Astrocyte (in vitro differentiated cells and primary cell): ENCODE measurements around the gene NXPE4. TPM values are rescaled to one million over a fixed set of nuclear protein-coding genes. Genes with fewer than 3 reads are reported as not detected.

ENCODE experiments used
- DNase-seq: peaks from one replicate; pipeline ENCODE4 v3.0.0-alpha.2; 2010; ENCODE audit warnings: low read depth
- FAIRE-seq: peaks from 2 replicates; lab custom pipeline; 2011; peaks lifted over from hg19 to GRCh38; lab: Jason Lieb, UNC
- H2AFZ ChIP-seq: 2 replicates; pipeline ENCODE4 v1.6.0; 2012; ENCODE audit warnings: low read depth, low read length, inconsistent platforms
- H3K27ac ChIP-seq: 2 replicates; pipeline ENCODE4 v1.5.1; 2011; ENCODE audit warnings: low read depth, low read length, inconsistent platforms
- H3K27me3 ChIP-seq: 2 replicates; pipeline ENCODE4 v1.6.0; 2011; ENCODE audit warnings: low read length, inconsistent platforms; ENCODE audit not compliant: insufficient read depth
- H3K36me3 ChIP-seq: 2 replicates; pipeline ENCODE4 v1.5.1; 2011; ENCODE audit warnings: low read length, inconsistent platforms; ENCODE audit not compliant: insufficient read depth
- H3K4me1 ChIP-seq: 2 replicates; pipeline ENCODE4 v1.5.1; 2011; ENCODE audit warnings: low read length, inconsistent platforms; ENCODE audit not compliant: insufficient read depth
- H3K4me2 ChIP-seq: 2 replicates; pipeline ENCODE4 v1.6.0; 2012; ENCODE audit warnings: low read length, inconsistent platforms
- H3K4me3 ChIP-seq: 2 replicates; pipeline ENCODE4 v1.5.1; 2011; ENCODE audit warnings: low read depth, mild to moderate bottlenecking, low read length, inconsistent platforms; ENCODE audit not compliant: insufficient read depth
- H3K79me2 ChIP-seq: 2 replicates; pipeline ENCODE4 v1.6.0; 2012; ENCODE audit warnings: mild to moderate bottlenecking, low read length, inconsistent platforms; ENCODE audit not compliant: insufficient read depth
- H3K9ac ChIP-seq: 2 replicates; pipeline ENCODE4 v1.6.0; 2012; ENCODE audit warnings: mild to moderate bottlenecking, low read length, inconsistent platforms
- H3K9me3 ChIP-seq: 2 replicates; pipeline ENCODE4 v1.5.1; 2012; ENCODE audit warnings: low read depth, mild to moderate bottlenecking, low read length, inconsistent platforms; ENCODE audit not compliant: insufficient read depth
- H4K20me1 ChIP-seq: 2 replicates; pipeline ENCODE4 v1.6.0; 2012; ENCODE audit warnings: low read length, inconsistent platforms; ENCODE audit not compliant: insufficient read depth
- H3K27ac Mint-ChIP-seq: one replicate; pipeline ENCODE4 v1.8.0; 2021; ENCODE audit warnings: mild to moderate bottlenecking, mixed read lengths; ENCODE audit not compliant: unreplicated experiment
- H3K27me3 Mint-ChIP-seq: one replicate; pipeline ENCODE4 v1.8.0; 2021; ENCODE audit warnings: low read depth, mixed read lengths; ENCODE audit not compliant: unreplicated experiment
- H3K36me3 Mint-ChIP-seq: one replicate; pipeline ENCODE4 v1.8.0; 2021; ENCODE audit warnings: low read depth, mixed read lengths; ENCODE audit not compliant: unreplicated experiment
- H3K4me1 Mint-ChIP-seq: one replicate; pipeline ENCODE4 v1.8.0; 2021; ENCODE audit warnings: low read depth, mixed read lengths; ENCODE audit not compliant: unreplicated experiment
- H3K4me3 Mint-ChIP-seq: one replicate; pipeline ENCODE4 v1.8.0; 2021; ENCODE audit warnings: mild to moderate bottlenecking, moderate library complexity, mixed read lengths; ENCODE audit not compliant: unreplicated experiment
- H3K9me3 Mint-ChIP-seq: one replicate; pipeline ENCODE4 v1.8.0; 2021; ENCODE audit warnings: mild to moderate bottlenecking, mixed read lengths; ENCODE audit not compliant: unreplicated experiment
- CTCF ChIP-seq: IDR thresholded peaks from 2 replicates; pipeline ENCODE4 v1.5.1; 2011; ENCODE audit warnings: low read depth, mild to moderate bottlenecking, inconsistent platforms, low read length, moderate library complexity; ENCODE audit not compliant: insufficient read depth
- EZH2 ChIP-seq: IDR thresholded peaks from 2 replicates; pipeline ENCODE4 v1.6.1; 2012; ENCODE audit warnings: mild to moderate bottlenecking, low read length, inconsistent platforms; ENCODE audit not compliant: insufficient read depth
- total RNA-seq: library from RNA; stranded (reverse); gene quantifications from 2 replicates; pipeline ENCODE4 v1.2.1, GENCODE V29; 2021

Gene NXPE4
- total RNA-seq, 1 donor from 2014 or later: not detected

GRCh38 chr11:114551060-114551459, 44.5 kb downstream of the NXPE4 start:
- FAIRE-seq (no peak), DNase-seq (no peak)
- Histone ChIP-seq H3K4me2 (no peak overlapping the region), H3K79me2 (no peaks in the 10 kb centered on the region), H3K27me3 (no peaks in the 10 kb centered on the region), H3K9me3 (no peaks in the 10 kb centered on the region), H3K4me1 (no peaks in the 10 kb centered on the region), H2AFZ (no peak overlapping the region), H3K9ac (no peak overlapping the region), H3K36me3 (no peaks in the 10 kb centered on the region), H4K20me1 (no peaks in the 10 kb centered on the region), H3K4me3 (no peak overlapping the region), H3K27ac (no peak overlapping the region)
- H3K9me3 Mint-ChIP-seq: no peaks in the 10 kb centered on the region
- H3K4me1 Mint-ChIP-seq: no peaks in the 10 kb centered on the region
- peaks cover 2% of the 10 kb centered on the region for H3K36me3 Mint-ChIP-seq
- H3K4me3 Mint-ChIP-seq: no peak overlapping the region
- H3K27me3 Mint-ChIP-seq: no peaks in the 10 kb centered on the region
- TF ChIP-seq EZH2 (no peak), CTCF (no peak)
- H3K27ac Mint-ChIP-seq: no peak overlapping the region

- Mint-ChIP-seq H3K4me3 (no peak overlapping the region), H3K27ac (no peak overlapping the region), H3K36me3 (peaks cover 4% of the 10 kb centered on the region), H3K4me1 (no peaks in the 10 kb centered on the region), H3K9me3 (peaks cover 7% of the 10 kb centered on the region), H3K27me3 (no peaks in the 10 kb centered on the region)
- DNase-seq (no peak), FAIRE-seq (no peak)
- TF ChIP-seq EZH2 (no peak), CTCF (no peak)
- Histone ChIP-seq H3K4me2 (no peak overlapping the region), H3K9me3 (no peaks in the 10 kb centered on the region), H3K27me3 (no peaks in the 10 kb centered on the region), H3K27ac (no peak overlapping the region), H4K20me1 (no peaks in the 10 kb centered on the region), H3K36me3 (no peaks in the 10 kb centered on the region), H3K79me2 (no peaks in the 10 kb centered on the region), H3K9ac (no peak overlapping the region), H3K4me3 (no peak overlapping the region), H3K4me1 (no peaks in the 10 kb centered on the region), H2AFZ (no peak overlapping the region)
Observed at GRCh38 chr11:114525682-114526081, 69.9 kb downstream of the NXPE4 start.

- peaks cover 3% of the 10 kb centered on the region for H3K9me3 Mint-ChIP-seq
- H3K27ac Mint-ChIP-seq: no peak overlapping the region
- Histone ChIP-seq H4K20me1 (no peaks in the 10 kb centered on the region), H3K27me3 (no peaks in the 10 kb centered on the region), H3K4me1 (no peaks in the 10 kb centered on the region), H3K79me2 (no peaks in the 10 kb centered on the region), H3K4me3 (no peak overlapping the region), H2AFZ (no peak overlapping the region), H3K27ac (no peak overlapping the region), H3K36me3 (no peaks in the 10 kb centered on the region), H3K9me3 (no peaks in the 10 kb centered on the region), H3K4me2 (no peak overlapping the region), H3K9ac (no peak overlapping the region)
- H3K27me3 Mint-ChIP-seq: no peaks in the 10 kb centered on the region
- no peak overlapping the region for H3K4me3 Mint-ChIP-seq
- H3K4me1 Mint-ChIP-seq: no peaks in the 10 kb centered on the region
- FAIRE-seq (no peak), DNase-seq (no peak)
- TF ChIP-seq EZH2: no peak
- TF ChIP-seq CTCF: no peak
- H3K36me3 Mint-ChIP-seq: no peaks in the 10 kb centered on the region
Observed at GRCh38 chr11:114524122-114524521, 71.5 kb downstream of the NXPE4 start.
